Right atrium auricular region (tissue), 2 donors: Measurements from ENCODE around the gene TRIOBP. TPM values are rescaled to one million over a fixed set of nuclear protein-coding genes. Genes with fewer than 3 reads are reported as not detected.

Experiments used
- DNase-seq: peaks from one replicate; pipeline ENCODE4 v3.0.0-alpha.2; 2019; ENCODE audit warnings: low spot score
- H3K27ac ChIP-seq, 2 donors: fragments of 200-600 bp; sonication (generic); 1 replicate in 1 of 2; 2 replicates in 1 of 2; pipeline ENCODE4 v1.5.1; 2016 to 2019
- H3K27me3 ChIP-seq, 2 donors: fragments of 200-600 bp; sonication (generic); one replicate each; pipeline versions ENCODE4 v1.5.1 to v1.6.0; 2017 to 2019
- H3K36me3 ChIP-seq: fragments of 200-600 bp; sonication (generic); one replicate; pipeline ENCODE4 v1.5.1; 2016
- H3K4me1 ChIP-seq, 2 donors: fragments of 200-600 bp; sonication (generic); one replicate each; pipeline versions ENCODE4 v1.5.1 to v1.6.0; 2017 to 2019
- H3K4me3 ChIP-seq, 2 donors: fragments of 200-600 bp; sonication (generic); 1 replicate in 1 of 2; 2 replicates in 1 of 2; pipeline ENCODE4 v1.5.1; 2017 to 2019; ENCODE audit warnings: mild to moderate bottlenecking in 1 of 2, moderate library complexity in 1 of 2
- H3K9me3 ChIP-seq, 2 donors: fragments of 200-600 bp; sonication (generic); one replicate each; pipeline ENCODE4 v1.5.1; 2019
- CTCF ChIP-seq, 2 donors: fragments of 200-600 bp; sonication (generic); IDR thresholded peaks; one replicate each; pipeline ENCODE4 v1.5.1; 2019; ENCODE audit warnings: antibody characterized with exemption in 2 of 2
- total RNA-seq, 2 donors: library from RNA; depleted of rRNA; stranded (reverse); fragments of >200 nt; gene quantifications; one replicate each; pipeline ENCODE4 v1.1.0, GENCODE V29; 2016

Gene TRIOBP
- 100 to 1,000 TPM; 108 to 118 TPM for total RNA-seq

GRCh38 chr22:37696657-37697537 is at the start of gene TRIOBP:
Gene TRIOBP (plus strand): TSS chr22:37697048. CDS start chr22:37701366, 4,318 bp downstream.
- H3K4me1 ChIP-seq, result peaks cover 0 to 14% of the 10 kb centered on the region in 2 donors
- H3K4me3 ChIP-seq, result peak within 1 kb of the TSS in 1 of 2 donors; percentile 30
- peak; percentile 96 for DNase-seq
- no peaks in the 10 kb centered on the region for H3K27me3 ChIP-seq
- no peaks in the 10 kb centered on the region for H3K9me3 ChIP-seq
- peak; percentile 45 to 56 for TF ChIP-seq CTCF (IDR thresholded peaks at IDR 0.05)
- peaks cover 19% of the 10 kb centered on the region for H3K36me3 ChIP-seq
- H3K27ac ChIP-seq, result no peak within 1 kb of the TSS

- peaks cover 0 to 9% of the 10 kb centered on the region in 2 donors for H3K4me1 ChIP-seq
- no peaks in the 10 kb centered on the region for H3K36me3 ChIP-seq
- H3K27me3 ChIP-seq, result no peaks in the 10 kb centered on the region
- no peak for TF ChIP-seq CTCF (IDR thresholded peaks at IDR 0.05)
- no peaks in the 10 kb centered on the region for H3K9me3 ChIP-seq
- H3K27ac ChIP-seq, result no peak overlapping the region
- H3K4me3 ChIP-seq, result no peak overlapping the region
- no peak for DNase-seq
Measured at GRCh38 chr22:37647317-37647716, 49.5 kb upstream of the TRIOBP start.

- peaks cover 0 to 7% of the 10 kb centered on the region in 2 donors for H3K4me1 ChIP-seq
- no peak for TF ChIP-seq CTCF (IDR thresholded peaks at IDR 0.05)
- no peak overlapping the region for H3K4me3 ChIP-seq
- DNase-seq, result no peak
- H3K9me3 ChIP-seq, result no peaks in the 10 kb centered on the region
- no peaks in the 10 kb centered on the region for H3K36me3 ChIP-seq
- no peak overlapping the region for H3K27ac ChIP-seq
- no peaks in the 10 kb centered on the region for H3K27me3 ChIP-seq
Measured at GRCh38 chr22:37647928-37648327, 48.9 kb upstream of the TRIOBP start.

- no peak overlapping the region for H3K4me3 ChIP-seq
- H3K4me1 ChIP-seq, result no peaks in the 10 kb centered on the region
- no peak for TF ChIP-seq CTCF (IDR thresholded peaks at IDR 0.05)
- H3K9me3 ChIP-seq, result no peaks in the 10 kb centered on the region
- DNase-seq, result no peak
- H3K27ac ChIP-seq, result no peak overlapping the region
- no peaks in the 10 kb centered on the region for H3K27me3 ChIP-seq
- no peaks in the 10 kb centered on the region for H3K36me3 ChIP-seq
Measured at GRCh38 chr22:37650463-37651136, 46.2 kb upstream of the TRIOBP start.

GRCh38 chr22:37654563-37655251 is 42.1 kb upstream of the TRIOBP start:
- no peak overlapping the region for H3K27ac ChIP-seq

More at GRCh38 chr22:37654563-37655251, 42.1 kb upstream of the TRIOBP start:
- DNase-seq, result no peak
- Histone ChIP-seq H3K27me3 (no peaks in the 10 kb centered on the region), H3K4me1 (peaks cover 0 to 13% of the 10 kb centered on the region in 2 donors), H3K9me3 (no peaks in the 10 kb centered on the region), H3K36me3 (no peaks in the 10 kb centered on the region), H3K4me3 (no peak overlapping the region)
- no peak for TF ChIP-seq CTCF (IDR thresholded peaks at IDR 0.05)
